Dedifferentiated amniotic fluid mesenchymal stem cell (primary cell): ENCODE measurements around the gene NCOA3.

ENCODE experiments used
- DNase-seq: peaks from one replicate; pipeline ENCODE4 v3.0.0-alpha.2; 2016; ENCODE audit errors: extremely low spot score

The NCOA3 gene

DNA sequence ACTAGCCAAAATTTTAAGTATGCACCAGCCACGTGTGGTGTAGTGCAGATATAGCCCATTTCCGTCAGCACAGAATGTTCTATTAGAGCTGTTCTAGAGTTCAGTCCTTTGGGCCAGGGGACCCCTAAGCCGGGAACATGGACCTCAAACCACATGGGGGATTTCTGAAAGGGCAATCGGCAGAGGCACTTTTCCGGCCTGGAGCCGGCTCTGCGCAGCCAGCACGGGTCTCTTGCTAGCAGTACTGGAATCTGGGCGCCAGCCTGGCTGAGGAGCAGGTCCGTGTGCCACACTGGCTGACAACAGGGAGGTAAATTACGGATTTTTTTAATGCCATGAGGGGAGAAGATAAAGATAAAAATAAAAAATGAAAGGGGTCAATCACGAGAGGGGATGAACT, 163.1 kb downstream of the NCOA3 start:
- DNase-seq, result no peak

DNA sequence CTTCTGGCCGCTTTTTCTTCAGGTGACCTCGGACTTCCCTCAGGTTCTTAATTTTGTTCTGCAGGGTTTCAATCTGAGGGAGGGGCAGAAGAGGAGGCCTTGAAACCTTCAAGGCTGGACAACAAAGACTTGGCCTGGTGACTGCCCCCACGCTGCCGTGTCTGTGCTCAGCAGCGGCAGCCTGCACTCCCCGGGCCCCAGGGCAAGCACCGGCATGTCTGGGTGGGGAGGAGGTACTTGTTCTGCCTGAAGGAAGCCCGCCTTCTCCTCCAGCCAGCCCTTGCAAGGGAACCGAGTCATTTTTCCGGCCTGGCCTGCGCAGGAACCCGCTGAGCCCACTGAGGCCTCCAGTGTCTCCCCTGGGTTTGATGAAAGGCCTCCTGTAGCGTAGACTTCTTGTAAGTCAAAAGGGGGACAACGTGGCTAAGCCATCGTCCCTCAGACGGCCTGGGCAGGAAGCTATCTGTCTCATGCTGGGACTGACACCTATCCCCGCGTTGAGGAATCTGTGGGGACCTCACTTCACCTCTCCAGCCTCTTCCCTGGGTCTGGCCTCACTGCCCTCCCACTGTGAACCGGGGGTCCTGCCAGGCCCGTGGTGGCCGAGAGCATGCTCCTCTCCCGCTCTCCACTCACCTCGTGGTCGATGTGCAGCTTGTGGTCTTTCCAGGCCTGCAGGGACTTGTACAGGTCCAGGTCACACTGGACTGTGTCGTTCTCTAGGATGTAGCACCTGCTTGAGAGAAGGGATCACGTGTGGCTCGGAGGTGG, 163.7 kb downstream of the NCOA3 start:
- no peak for DNase-seq

DNA sequence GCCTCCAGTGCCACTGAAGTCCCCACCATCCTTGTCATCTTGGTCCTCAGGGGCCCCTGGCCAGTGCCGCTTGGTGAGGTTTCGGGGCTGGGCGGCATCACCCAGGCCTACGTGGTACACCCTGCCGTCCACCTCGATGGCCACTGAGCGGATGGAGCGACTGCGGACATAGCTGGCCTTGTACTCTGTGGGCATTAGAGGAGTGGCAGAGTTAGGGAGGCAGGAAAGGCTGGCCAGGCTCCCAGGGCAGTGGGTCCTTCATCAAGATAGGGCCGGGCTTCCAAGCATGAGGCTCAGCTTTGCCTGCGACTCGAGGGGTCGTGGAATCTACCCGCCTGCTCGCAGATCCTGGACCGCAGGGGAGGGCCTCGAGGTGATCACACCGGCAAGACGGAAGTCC, 164.6 kb downstream of the NCOA3 start:
- DNase-seq, result no peak

DNA sequence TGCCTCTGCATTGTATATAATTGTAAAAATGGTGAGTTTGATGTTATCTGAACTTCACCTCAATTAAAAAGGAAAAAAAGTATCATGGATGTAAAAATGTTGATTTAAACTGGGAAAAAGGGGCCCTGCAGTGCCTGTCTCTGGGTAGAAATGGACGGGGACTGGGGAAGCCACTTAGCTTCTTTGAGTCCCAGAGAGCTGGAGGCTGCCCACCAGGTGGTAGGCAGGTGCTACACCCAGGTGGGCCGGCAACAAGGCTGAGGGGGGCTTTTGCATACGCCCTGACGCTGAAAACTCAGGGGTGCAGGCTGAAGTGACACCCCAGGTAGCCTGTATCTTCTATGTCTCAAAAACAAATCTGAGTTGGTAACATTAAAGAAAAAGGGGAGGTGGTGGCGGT, 165.4 kb downstream of the NCOA3 start:
- DNase-seq, result no peak

DNA sequence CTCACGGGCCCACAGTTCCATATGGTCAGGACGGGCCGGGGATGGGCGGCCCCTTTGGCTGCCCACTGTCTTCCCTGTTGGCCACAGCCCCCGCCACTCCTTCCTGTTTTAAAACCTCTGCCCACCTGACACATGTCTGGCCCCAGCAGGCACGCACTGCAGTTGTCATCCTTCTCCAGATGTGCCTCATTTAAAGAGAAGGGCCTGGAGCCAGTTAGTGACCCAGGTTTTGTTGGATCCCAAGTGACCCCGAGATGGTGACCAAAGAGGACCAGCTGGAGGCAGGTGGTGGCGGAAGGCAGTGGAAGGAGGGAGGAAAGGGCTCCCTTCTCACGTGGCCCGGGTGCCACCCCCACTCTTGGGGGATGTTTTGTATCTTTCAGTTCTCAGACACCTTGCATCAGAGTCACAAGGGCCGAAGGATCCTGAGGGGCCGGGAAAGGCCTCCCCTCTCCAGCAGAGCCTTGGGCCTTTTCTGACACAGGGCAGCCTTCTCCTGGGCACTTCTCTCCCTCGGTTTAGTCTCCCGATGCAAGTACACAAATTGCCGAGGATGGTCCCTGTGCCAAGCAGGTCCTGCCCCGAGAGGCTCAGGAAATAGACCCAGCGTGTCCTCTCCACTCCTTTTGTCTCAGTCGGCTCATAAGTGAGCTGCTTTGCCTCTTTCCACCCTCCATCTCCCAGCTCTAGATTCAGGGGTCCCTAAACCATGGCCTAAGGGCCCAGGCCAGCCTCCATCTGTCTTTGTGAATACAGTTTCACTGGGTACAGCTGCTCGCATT, 166.0 kb downstream of the NCOA3 start:
- DNase-seq, result no peak

DNA sequence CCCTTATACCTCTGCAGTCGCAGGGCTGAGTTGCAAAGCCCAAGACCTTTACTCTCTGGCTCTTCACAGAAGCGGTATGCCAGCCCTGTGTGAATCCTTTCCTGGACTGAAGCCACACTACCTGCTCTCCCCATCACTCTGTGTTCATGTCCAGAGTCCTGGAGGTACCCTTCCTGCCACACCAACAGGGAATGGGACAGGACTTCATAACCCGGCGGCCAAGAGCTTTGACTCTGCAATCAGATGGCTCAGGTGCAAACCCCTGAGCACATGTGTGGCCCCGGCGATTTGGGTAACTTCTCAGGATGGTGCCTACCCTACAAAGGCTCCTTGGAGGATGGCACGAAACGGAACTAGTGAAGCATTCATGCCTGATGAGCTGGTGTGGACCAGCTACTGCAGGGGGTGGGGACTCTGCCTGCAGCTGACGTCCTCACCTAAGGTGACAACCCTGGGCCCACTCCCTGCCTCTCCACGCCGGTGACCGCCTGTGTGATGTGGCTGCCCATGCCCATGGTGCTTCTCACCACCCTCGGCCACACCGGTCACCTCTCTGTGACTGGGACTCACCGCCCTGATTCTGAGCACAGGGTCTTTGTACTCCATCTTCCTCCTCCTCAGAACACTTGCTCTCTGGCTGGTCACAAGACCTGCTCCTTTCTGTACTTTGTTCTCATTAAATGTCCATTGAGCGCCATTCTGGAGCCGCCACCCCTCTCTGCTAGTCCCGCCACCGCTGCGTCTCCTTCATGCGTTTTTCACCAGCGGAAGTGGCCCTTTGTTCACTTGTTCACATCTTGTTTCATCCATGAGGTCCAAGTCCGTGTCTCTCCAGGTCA, 166.8 kb downstream of the NCOA3 start:
- no peak for DNase-seq

DNA sequence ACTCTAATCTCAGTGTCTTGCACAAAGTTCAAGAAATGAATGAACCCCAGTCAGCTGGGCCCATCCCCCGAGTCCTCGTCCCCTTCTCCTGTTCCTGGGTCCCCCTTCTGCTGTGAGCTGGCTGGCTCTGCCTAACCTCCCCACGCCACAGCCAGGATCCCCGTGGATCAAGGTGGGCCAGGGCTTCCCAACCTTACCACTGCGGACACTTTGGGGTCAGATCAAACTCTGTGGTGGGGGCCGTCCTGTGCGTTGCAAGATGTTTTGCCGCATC, 167.4 kb downstream of the NCOA3 start:
- no peak for DNase-seq

DNA sequence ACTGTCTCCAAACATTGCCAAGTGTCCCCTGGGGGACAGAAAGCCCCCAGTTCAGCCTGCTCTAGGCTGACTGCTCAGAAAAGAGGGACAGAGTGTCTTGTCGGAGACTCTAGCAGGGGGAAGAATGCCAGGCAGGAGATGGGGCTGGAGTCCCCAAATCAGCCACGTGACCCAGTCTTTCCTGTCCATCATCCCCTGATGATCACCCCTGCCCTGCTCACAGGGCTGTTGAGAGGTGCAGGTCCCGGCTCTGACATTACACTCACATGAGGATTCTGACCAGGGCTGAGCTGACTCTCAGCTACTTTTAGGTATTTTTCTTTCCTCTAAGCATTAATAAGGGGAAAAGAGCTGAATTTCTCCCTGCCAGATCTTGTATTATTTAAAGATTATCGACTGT, 167.8 kb downstream of the NCOA3 start:
- no peak for DNase-seq

DNA sequence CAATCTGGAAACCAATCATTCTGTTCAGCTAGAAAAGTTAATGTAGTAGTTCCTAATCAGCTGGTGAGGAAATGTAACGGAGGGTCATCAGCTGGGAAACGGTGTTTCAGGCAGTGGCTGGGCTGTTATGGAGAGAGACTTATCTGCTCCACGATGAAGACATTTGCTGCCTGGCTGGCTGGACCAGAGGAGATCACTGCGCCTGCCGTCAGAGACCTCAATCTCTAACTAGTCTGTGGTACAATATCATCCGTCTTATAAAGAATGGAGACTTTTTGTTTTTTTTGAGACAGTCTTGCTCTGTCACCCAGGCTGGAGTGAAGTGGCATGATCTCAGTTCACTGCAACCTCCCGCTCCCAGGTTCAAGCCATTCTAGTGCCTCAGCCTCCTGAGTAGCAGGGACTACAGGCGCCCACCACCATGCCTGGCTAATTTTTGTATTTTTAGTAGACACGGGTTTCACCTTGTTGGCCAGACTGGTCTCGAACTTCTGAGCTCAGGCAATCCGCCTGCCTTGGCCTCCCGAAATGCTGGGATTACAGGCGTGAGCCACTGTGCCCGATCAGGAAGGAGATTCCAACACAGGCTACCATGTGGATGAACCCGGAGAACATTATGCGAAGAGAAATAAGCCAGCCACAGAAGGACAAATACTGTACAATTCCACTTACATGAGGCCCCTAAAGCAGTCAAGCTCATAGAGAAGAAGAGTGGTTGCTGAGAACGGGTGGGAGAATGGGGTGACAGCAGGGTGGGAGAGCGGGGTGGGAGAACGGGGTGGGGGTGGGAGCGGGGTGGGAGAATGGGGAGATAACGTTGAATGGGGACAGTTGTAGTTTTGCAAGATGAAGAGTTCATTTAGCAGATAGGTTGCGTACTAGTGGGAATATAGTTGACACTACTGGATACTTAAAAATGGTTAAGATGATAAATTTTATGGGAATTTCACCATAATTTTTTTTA, 168.5 kb downstream of the NCOA3 start:
- no peak for DNase-seq

DNA sequence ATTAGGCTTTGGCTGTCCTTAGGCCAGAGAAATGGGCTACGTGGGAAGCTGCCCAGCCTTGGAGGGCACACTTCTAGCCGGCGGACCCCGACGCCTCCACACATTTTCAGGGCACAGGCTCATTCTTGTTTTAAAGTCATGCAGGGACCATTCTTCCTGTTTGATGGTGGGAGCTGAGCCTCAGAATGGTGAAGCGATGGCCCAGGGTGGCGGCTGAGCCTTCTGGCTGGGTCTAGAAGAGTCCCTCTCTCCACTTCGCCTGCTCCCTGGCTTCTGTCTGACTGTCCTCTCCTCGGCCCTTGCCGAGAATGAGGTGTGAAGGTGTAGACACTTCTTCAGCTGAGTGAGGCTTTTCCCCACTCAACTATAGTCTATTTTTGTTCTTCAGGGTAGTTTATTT, 169.2 kb downstream of the NCOA3 start:
- no peak for DNase-seq

DNA sequence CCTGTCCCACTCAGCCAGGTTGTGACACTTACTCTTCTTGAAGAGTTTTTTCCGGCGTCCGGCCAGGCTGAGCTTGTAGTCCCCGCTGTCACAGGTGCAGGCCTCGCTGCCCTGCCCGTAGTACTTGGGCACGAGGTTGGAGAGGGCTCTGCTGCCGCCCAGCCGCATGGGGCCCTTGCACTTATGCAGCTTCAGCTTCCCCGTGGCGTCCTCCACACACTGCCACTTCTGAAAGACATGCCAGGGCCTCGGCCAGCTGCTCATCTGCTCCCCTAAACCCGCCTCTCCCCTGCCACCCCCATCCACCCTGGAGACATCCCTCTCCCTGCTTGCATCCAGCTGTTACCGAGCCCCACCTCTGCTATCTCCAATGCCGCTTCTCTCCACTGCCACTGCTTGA, 170.5 kb downstream of the NCOA3 start:
- no peak for DNase-seq

DNA sequence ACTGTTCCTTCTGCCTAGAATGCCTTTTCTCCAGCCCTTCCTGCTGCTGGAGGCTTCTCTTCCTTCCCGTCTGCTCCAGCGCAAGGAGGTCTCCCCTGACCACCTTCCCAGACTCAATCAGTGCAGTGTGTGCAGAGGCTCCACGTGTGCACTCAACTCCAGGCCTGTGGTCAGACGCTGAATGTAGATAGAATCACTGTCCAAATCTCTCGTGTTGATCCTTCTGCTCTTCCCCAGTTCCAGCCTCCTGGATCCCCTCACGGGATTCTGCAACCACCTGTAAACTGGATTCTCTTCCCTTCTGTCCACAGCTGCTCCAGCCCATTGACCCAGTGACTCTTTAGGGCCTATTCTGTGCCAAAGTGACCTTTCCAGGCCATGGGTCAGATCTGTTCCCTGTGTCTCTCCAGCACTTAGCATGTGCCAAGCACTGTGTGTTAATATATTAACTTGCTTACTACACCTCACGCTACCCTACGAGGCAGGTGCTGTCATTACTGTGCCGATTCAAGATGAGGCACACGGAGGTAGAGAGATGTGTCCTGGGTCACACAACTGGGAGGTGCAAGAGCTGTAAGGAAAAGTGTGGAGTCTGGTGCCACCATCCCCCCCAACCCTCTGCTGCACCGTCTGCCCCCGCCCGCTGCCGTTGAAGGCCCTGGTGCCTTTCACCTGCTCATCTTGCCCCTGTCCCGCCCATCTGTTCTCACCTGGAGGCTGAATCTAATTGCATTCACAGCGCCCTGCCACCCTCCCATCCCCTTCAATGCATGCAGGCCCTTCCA, 171.4 kb downstream of the NCOA3 start:
- no peak for DNase-seq

DNA sequence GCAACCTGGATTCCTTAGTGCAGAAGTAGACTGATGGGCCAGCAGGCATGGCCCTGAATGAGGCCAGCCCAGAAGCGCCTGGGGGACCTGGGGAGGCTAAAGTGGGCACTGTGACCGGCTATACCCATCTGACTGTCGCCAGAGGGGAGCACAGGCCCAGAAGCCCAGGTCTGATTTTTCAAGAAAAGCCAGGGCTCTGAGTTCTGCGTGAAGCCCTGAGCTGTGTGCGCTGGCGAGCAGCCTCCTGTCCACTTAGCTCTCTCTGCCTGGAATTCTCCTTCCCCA, 171.9 kb downstream of the NCOA3 start:
- DNase-seq, result no peak

DNA sequence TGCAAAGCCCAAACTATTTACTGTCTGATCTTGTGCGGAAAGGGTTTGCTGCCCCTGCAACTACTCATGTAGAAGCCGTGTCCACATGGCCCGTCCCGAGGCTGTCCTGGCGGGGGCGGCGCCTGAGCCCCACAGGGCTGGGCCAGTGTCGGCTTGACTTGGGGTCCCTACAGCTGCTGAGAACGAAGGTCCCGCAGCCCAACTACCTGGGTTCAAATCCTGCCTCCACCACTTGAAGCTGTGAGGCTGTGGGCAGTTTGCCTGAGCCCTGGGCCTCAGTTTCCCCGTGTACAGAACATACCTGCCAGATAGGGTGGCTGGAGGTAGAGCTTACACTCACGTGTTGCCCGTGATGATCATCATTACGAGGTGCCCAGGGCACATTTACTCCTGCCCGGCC, 172.5 kb downstream of the NCOA3 start:
- no peak for DNase-seq

DNA sequence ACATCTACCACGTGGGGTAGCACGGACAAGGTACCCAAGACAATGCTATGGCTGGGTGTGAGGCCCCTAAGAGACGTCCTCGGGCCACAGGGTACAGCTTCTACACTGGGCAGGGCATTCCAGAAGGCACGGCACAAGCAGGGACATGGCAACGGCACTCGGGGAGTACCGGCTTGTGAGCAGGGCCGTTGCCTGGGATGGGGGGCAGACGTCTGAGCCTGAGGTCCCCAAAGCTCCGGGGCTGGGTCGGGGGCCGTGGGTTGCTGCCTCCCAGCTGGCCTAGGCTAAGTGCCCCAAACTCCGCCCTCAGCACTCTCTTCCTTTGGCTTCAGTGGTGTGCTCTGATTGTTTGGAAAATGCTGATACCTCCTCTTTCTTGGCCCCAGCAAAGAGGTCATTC, 173.0 kb downstream of the NCOA3 start:
- no peak for DNase-seq

DNA sequence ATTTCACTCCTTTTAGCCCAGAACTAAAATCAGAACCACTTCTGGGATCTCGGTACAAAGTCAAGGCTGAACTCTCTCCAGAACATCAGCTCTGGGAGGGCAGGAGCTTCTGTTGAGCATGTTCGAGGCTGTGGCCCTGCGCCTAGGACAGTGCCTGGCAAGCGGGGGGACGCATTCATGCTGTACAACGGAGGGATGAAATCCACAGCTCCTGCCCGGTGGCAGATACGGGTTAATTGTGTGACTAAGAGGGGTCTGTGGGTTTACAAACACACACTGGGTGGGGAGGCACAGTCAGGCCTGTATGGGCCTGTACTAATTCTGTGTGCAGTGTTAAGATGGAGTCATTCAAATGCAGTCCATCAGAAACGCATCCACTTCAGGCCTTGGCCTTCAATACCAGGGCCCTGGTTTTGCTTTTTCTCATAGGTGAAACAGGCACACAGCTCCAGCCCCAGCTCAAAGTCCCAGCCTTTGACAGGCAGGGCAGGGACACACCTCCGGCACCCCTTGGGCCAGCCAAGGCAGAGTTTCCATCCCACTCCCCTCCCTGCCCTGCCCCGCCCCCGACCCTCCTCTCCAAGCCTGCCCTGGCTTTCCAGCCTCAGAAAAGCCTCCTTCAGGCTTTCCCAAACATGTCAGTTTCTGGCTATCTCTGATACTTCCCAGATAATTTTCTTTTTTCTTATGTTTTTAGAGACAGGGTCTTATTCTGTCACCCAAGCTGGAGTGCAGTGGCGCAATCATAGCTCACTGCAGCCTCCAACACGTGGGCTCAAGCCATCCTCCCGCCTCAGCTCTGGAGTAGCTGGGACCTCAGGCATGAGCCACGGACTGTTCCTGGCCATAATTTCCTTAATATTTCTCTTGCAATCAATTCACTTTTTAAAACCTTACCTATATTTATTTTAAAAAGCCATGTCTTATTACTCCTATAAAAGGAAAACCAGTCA, 173.8 kb downstream of the NCOA3 start:
- DNase-seq, result no peak

DNA sequence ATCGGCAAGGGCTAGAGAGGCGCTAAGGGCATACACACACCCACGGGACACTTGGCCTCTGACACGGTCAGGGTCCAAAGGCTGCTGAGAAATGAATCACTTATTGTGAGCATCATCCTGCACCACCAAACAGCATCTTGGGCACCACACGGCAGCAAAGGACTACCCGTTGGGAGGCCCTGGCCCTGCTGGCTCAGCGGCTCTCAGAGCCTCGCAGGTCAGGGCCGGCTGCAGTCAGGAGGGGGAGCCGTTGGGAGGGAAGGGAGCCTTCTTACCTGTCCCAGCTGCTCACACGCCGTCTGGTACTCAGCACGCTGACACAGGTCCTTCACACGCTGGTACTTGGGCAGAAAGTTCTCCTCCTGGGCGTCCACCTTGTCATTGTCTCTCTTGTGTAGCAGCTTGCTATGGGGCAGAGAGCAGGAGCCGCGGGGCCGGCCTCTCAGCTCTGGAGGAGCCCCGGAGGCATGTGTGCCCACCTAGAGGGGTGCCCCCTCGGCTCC, 174.6 kb downstream of the NCOA3 start:
- no peak for DNase-seq

DNA sequence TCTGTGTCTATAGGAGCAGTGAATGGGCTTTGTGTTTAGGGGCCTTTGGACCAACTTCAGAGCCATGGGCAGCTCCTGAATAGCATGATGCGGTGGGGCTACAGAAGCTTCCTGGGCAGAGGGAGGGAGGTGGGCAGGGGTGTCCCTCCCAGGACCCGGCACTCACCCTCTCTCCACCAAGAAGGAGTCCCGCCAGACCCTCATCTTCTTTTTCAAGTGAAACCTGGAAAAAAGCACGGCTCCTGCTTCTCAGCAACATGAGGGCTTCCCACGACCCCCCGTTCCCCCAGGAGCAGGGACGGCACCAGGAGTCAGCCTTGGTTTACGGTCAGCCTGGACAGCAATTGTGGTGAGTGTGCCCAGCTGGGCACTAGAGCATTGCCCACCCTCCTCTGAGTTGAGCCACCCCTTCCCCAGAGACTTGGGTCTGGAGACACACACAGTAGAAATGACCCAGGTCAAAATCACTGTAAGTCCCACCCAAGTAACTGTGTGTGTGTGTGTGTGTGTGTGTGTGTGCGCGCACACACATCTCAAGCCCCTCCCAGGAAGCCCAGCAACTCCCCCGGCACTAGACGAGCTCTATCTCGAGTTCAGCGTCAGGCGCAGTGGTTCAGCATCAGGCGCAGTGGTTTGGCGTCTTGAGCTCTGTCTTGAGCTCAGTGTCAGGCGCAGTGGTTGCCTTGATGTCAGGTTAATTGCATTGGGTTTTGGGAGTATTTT, 175.4 kb downstream of the NCOA3 start:
- DNase-seq, result no peak
